ENCODE results near the gene CTTNBP2.

GRCh38 chr7:117718116-117718835, 155.0 kb downstream of the CTTNBP2 start:
- no peak for TF ChIP-seq CTCF (IDR thresholded peaks at IDR 0.05; ENCODE audit: insufficient read depth, low read length)
- TF ChIP-seq POLR2AphosphoS5 (IDR thresholded peaks at IDR 0.05; ENCODE audit: low read depth): no peak
- TF ChIP-seq SPI1 (IDR thresholded peaks at IDR 0.05; ENCODE audit: borderline replicate concordance, low read depth): no peak
- no peak for TF ChIP-seq REST (IDR thresholded peaks at IDR 0.05; ENCODE audit: insufficient replicate concordance, low read depth)
- no peak for TF ChIP-seq GABPA (IDR thresholded peaks at IDR 0.05; ENCODE audit: low read depth)
